GM19099 (cell line): ENCODE data around the gene IGSF21.

Experiments
- POLR2A ChIP-seq: IDR thresholded peaks from 3 replicates; pipeline ENCODE4 v1.6.1; 2011; ENCODE audit warnings: low read depth; ENCODE audit not compliant: insufficient read length; ENCODE audit errors: extremely low read depth

IGSF21 gene

DNA sequence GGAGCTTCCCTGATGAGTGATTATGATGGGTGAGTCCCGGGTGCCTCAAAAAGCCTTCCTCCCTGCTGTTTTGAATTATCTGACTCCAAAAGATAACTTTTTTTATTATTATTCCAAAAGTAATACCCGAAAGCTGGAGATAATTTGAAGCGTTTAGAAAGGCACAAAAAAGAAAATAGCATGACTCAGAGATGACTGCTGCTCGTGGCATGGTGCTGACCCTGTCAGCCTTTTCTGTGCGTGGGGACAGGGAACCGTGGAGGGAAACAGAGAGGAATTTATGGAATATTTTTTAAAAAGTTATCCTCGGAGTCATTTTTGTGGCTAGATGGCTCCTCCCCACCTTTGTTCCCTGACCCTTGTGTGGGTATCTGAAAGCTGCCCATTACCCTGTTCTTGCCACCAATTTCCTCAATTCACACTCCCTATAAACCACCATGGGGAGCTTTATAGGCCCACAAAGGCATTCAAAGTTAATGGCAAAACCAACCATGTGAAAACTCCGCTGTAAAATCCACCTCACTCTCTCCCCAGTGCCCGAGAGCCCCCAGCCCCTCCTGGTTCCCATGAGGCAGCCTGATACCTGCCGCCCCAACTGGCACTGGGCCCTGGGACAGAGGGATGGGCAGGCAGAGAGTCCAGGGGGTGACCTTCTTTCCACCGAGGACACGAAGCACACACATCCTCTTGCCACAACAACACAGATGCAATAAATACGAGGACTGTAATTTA lies 37.5 kb downstream of the IGSF21 start:
- TF ChIP-seq POLR2A, result no peak

DNA sequence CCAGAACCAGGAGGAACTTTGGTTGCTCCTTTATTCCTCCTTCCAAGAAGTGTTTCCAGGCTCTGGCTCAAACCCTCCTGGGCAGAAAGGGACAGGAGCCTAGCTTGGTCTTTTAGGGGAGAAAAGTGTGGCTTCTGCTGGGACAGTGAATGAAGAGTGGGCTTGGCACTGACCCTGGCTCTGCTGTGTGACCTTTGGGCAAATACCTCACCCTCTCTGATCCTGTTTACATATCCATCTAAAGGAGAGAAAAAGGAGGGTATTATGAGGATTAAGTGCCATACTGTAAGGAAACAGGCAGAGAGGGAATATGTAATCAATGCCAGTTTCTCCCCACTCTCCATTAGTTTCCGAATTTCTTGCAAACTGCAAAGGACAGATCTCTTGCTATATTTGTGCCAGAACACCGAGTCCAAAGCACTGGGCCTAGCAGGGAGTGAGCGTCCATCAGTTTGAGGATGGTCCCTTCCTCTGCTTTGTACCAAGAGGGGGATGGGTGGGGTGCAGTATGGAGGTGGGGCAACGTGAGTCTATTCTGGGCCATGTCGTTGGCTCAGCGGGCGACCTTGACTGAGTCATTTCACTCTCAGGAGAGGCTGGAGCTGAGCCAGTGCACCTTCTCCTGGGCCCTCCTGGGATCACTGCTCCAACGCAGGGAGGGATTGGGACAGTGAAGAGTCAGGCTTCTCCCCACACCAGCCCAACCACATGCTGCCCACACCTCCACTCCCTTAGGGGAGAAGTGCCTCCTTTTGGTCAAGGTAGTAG lies 38.4 kb downstream of the IGSF21 start:
- no peak for TF ChIP-seq POLR2A

DNA sequence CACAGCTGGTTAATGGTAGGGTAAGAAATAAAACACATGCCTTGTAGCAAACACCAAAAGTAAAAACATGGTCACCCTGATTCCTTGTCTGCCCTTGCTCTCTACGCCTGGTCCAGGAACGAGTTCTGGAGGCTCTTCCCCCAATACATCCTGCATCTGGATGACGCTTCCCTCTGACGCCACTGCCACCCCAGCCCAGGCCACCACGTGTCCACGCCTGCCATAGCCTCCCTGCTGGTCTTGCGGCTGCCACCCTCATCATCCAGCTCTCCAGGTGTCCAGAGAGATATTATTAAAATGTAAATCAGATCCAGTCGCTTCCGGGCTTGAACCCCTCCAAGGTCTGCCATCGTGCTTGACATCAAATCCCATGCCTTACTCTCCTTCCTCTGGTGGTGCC lies 39.3 kb downstream of the IGSF21 start:
- TF ChIP-seq POLR2A, result no peak

DNA sequence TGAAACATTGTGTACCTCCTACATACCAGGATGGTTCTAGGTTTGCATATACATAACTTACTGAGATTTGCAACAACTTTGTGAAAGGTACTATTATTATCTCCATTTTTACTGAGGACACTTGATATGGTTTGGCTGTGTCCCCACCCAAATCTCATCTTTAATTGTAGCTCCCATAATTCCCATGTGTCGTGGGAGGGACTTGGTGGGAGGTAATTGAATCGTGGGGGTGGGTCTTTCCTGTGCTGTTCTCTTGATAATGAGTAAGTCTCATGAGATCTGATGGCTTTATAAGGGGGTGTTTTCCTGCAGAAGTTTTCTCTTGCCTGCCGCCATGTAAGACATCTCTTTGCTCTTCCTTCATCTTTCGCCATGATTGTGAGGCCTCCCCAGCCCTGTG lies 40.1 kb downstream of the IGSF21 start:
- no peak for TF ChIP-seq POLR2A

DNA sequence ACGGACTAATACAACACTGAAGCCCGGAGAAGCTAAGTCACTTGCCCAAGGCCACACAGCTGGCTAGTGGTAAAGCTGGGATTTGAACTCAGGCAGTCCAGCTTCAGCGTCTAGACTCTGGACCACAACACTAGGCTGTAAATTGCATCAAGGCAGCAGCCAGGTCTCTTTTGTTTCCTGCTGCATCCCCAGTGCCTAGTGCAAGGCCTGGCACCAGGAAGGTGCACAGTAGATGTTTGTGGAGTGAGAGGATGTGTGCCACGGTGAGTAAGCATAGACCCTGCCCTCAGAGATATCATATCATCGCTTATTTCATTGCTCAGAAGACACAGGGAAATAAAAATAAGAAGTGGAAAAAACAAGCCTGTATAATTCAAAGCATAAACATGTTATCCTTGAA lies 40.9 kb downstream of the IGSF21 start:
- no peak for TF ChIP-seq POLR2A

DNA sequence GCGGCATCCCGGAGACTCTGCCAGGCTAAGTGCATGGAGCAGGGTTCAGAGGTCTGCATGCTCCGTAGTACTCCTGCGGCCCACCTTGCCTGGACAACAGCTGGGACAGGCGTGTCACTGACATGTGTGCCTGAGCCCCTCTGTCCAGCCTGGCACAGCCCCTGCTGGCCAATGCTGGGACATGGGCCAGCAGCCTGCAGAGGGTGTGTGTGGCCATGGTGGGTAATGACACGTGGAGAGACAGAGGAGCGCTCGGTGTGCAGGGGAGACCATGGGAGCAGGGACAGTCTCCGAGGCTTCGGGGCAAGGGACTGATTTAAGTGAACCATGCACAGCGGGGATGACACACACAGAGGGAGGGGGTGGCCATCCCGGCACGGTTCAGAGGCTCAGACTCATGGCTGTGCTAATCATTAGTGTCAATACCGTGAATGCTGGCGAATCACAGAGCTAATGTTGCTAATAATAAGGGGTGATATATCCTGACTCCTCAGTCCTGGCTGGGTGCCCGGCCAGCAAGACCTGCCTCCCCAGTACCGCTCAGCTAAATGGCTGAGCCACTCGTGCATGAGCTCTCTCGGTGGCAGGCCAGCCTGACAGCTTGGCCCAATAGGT lies 41.5 kb downstream of the IGSF21 start:
- TF ChIP-seq POLR2A, result no peak

DNA sequence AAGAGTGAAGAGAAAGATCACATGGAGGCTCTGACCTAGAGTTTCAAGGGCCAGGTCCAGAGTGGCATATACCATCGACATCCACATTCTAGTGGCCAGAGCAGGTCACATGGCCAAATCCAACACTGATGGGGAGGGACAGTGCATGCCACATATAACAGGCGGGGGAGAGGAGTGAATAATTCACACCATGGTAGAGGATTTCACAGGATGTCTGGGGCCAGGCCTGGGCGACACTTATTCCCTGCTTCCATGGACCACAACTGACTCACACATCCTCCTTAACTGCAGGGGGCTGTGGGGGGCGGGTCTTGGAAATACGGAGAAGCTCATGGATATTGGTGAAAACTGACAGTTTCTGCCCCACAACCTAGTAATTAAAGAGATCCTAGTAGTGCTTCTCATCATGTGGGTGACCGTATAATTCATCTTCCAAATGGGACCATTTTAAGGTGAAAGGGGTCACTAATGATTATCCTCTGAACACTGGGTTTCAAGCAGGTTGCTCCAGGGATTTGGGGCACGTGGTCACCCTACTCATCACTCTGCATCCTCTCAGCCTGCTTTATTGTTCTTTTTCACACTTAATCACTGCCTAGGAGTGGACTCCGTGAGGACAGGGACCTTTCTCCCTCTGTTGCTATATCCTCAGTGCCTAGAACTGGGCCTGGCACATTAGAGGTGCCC lies 44.0 kb downstream of the IGSF21 start:
- no peak for TF ChIP-seq POLR2A

DNA sequence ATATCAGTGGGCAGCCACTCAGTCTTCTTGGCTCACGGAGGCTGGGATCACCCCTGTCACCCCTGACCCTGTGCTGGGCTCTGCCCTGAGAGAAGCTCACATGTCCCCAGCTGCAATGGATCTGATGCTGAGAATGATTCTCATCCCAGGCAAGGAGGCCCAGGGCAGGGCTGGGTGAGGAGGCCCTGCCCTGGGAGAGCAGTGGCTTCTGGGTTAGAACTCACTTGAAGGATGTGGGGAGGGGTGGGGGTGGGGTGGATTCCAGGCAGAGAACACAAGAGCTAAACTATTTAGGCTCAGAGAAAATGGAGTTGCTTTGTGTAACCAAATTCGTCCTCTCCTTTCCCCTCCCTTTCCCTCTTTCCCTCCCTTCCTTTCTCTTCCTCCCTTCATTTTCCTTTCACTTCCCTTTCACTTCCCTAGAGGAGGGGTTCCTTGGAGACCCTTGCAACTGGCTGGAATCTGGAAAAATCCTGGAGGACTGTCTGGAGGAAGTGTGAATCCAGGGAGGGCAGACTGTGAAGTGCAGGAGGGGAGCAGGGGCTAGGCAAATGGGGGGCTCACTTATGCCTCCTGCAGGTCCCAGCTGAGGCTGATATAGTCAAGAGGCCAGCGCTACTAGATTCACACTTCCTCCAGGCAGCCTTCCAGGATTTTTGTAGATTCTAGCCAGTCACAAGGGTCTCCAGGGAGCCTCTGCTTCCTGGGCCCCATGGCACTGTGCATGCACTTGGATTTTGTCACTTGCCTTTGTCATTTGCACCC lies 47.0 kb downstream of the IGSF21 start:
- no peak for TF ChIP-seq POLR2A

DNA sequence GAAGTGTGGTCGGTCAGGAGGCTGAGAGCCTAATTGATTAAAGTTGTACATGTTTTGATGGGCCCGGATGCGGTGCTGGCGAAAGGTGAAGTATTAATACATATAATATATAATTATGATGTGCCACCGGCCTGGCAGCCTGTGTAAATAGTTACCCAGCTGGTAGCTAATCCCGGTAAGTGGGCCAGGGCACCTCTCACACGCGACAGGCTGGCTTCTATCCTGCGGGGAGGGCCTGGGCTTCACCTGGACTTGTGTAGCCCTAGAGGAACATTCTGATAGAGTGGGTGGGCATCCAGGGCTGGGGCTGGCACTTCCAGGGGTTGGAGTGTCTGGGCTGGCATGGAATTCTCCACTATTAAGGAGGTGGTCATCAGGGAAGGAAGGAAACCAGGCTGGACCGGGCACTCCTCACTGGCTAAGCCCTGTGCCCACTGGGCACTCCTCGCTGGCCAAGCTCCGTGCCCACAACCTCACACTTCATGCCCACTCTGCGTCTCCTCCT lies 48.3 kb downstream of the IGSF21 start:
- TF ChIP-seq POLR2A, result no peak

DNA sequence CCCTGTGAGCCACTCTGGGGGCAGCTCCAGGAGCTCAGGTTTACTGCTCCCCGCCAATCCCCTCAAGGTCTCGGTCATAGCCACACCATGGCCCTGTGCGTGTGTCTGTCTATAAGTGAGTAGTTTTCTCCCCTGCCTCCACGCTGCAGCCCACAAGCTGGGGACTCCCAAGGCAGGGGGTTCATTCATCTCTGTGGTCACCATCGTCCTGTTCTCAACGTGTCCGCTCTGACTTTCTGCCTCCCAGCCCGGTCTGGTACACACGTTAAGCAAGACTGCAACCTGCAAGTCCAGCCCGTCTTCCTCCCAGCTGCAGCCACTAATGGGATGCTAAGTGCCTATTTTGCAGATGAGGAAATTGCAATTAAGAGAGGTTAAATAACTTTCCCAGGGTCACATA lies 49.8 kb downstream of the IGSF21 start:
- TF ChIP-seq POLR2A, result no peak

DNA sequence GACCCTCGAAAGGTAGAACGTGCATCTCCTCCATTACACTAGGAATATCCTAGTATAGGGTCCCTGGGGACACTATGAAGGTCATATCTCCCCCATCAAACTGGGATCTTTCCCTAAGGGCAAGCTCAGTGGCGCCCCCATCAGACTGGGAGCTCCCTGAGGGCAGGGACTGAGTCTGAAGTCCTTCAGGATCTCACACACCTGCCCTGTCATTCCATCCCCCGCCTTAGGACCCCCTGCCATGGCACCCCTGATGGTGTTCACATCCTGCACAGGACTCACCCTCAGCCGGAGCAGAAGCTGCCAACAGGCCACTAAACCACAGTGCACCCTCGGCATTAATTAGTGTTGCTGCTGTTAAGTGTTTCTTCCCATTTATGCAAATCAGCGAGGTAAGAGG lies 50.4 kb downstream of the IGSF21 start:
- TF ChIP-seq POLR2A, result no peak

DNA sequence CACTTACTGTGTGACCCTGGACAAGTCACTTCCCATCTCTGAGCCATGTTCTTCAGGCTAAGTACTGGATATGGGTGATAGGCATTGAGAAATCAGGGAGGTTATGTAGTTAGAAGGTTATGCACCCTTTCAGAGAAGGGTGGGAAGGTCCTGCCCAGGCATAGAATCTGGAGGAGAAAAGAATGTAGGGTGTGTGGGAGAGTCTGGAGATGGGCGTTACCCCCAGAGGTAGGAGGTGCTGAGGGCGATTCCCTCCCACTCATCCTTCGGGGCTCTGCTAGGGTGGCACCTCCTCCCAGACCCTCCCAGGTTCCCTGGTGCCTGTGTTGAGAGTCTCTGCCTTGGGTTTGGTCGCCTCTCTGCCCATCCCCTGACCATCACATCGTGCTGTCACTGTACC lies 51.1 kb downstream of the IGSF21 start:
- TF ChIP-seq POLR2A, result no peak

DNA sequence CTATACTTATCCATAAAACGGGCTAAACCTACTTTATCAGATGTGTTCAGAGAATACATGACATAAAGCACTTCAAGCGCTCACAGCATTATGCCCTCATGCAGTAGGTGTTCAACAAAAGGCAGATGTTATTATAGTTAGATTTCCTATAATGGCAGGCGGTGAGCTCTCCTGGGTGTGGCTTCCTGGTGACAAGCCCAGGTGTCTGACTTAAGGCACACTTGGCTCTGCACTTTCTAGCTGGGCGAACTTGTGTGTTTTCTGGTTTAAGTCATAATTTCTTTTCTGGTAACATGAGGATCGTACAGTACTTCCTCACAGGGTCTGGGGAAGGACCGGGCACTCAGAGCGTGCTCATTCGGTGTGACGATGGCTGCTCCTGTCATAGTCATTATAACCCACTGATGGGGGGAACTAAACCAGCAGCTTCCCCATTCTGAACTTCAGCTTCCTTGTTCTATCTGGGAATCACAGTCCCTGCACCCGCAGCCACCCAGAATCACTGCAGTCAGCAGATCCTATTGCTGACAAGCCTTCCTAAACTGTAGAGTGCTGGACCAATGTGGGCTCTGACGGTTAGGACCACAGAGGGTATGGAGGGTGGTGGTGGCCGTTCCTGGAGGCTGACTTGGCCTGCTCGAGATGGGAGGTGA lies 52.8 kb downstream of the IGSF21 start:
- no peak for TF ChIP-seq POLR2A

DNA sequence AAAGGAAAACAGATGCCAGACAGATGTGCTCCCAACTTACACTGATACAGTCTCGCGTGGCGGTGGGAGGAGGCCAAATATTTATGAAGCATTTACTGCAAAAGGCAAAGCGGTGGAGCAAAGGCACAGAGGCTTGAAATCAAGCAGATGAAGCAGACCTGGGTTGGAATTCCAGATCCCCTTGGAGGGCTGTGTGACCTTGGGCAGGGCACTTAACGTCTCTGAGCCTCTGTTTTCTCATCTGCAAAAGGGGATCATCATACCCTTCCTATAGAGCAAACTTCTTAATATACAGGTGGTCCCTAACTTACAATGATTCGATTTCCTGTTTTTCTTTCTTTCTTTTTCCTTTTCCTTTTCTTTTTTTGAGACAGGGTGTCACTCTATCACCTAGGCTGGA lies 54.1 kb downstream of the IGSF21 start:
- no peak for TF ChIP-seq POLR2A
